GM12891 (cell line): ENCODE data around the gene FABP6.

Source experiments
- POLR2A ChIP-seq: IDR thresholded peaks from 2 replicates; pipeline ENCODE4 v1.6.1; 2011; ENCODE audit warnings: low read depth, low read length, control low read depth
- POU2F2 ChIP-seq: IDR thresholded peaks from 2 replicates; pipeline ENCODE4 v1.6.1; 2011; ENCODE audit warnings: low read depth, mild to moderate bottlenecking, control low read depth, low read length, moderate library complexity

DNA sequence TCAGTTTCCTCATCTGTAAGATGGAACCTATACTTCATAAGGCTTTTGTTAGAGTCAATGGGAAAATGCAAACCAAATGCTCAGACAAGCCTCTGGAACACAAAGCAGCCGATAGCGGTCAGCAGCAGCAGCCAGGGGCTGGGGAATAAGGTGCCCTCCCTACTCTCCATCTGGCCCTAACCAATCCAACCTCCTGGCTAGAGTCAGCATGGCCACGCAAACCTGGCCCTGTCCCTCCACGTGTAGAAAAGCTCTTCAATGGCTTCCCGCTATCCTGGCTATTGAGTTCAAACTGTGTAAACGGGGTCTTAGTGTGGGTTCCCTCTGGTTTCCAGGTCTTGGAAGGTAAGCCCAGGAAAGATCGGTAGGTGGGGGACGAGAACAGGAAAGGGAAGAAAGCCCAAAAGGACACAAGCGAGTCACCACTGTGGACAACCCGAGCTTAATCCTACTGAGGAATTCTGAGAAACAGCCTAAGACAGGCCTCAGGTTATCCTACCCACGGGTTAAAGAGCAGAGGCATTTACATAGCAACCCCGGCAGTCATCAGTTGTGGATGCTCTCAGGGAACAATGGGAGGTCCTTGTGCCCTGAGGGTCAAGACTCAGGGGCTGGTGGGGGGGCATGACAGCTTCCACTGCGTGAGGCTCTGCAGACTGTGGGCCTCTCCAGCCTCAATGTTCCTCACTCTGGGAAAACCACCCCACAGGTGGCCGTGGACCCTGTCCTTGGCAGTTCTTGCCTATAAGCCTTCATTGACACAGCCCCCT, 30.9 kb downstream of the FABP6 start:
- TF ChIP-seq POLR2A = no peak
- TF ChIP-seq POU2F2 = no peak
